SK-N-MC (cell line): Measurements from ENCODE around the gene FTH1.

Experiments used
- EZH2 ChIP-seq: fragments of 200-600 bp; sonication (generic); IDR thresholded peaks from one replicate; pipeline ENCODE4 v1.6.1; 2017; ENCODE audit warnings: antibody characterized with exemption
- FOXP2 ChIP-seq: optimal IDR thresholded peaks from 2 replicates; pipeline ENCODE3; 2011; ENCODE audit warnings: mild to moderate bottlenecking, moderate library complexity; ENCODE audit not compliant: insufficient read depth; ENCODE audit errors: extremely low read length, control extremely low read depth
- POLR2AphosphoS5 ChIP-seq: IDR thresholded peaks from 2 replicates; pipeline ENCODE4 v1.6.1; 2012; ENCODE audit warnings: mild to moderate bottlenecking, low read depth, low read length, borderline replicate concordance

GRCh38 chr11:61930933-61931332, 36.5 kb downstream of the FTH1 start:
- TF ChIP-seq EZH2 (no peak), POLR2AphosphoS5 (no peak), FOXP2 (no peak)
